Measurements from ENCODE around the gene GSTK1.

Gene GSTK1

GRCh38 chr7:143308632-143309031 lies 45.4 kb downstream of the GSTK1 start:
- H3K79me2 ChIP-seq (ENCODE audit: insufficient read depth, low read length): peaks cover 10% of the 10 kb centered on the region; the same call in 1 of the 2 replicates
- H3K4me2 ChIP-seq (ENCODE audit: low read depth, low read length, poor library complexity, severe bottlenecking): no peak overlapping the region
- H2AFZ ChIP-seq (ENCODE audit: low read length): no peak overlapping the region
- peaks cover 6% of the 10 kb centered on the region for H4K20me1 ChIP-seq (ENCODE audit: insufficient read depth, low read length, poor library complexity, severe bottlenecking)
- H3K36me3 ChIP-seq (ENCODE audit: insufficient read depth, low read length): peaks cover 42% of the 10 kb centered on the region
- H3K27me3 ChIP-seq (ENCODE audit: insufficient read depth, low read length, poor library complexity, severe bottlenecking): no peaks in the 10 kb centered on the region
- H3K9ac ChIP-seq (ENCODE audit: low read depth, low read length, poor library complexity, severe bottlenecking): no peak overlapping the region
- no peak overlapping the region for H3K4me3 ChIP-seq (ENCODE audit: low read length, poor library complexity, severe bottlenecking)
- TF ChIP-seq CTCF (conservative IDR thresholded peaks at IDR 0.05; ENCODE audit: low read length) (no peak), EZH2phosphoT487 (IDR thresholded peaks at IDR 0.05; ENCODE audit: borderline replicate concordance) (no peak)
- H3K9me2 ChIP-seq (replicated peaks; ENCODE audit: low read depth, low read length): no peaks in the 10 kb centered on the region
- H3K4me1 ChIP-seq (ENCODE audit: insufficient read depth, low read length, poor library complexity, severe bottlenecking): peaks cover 4% of the 10 kb centered on the region
- no peaks in the 10 kb centered on the region for H3K9me3 ChIP-seq (ENCODE audit: insufficient read depth, low read depth, low read length)
- H3F3A ChIP-seq (ENCODE audit: low read depth): no peaks in the 10 kb centered on the region

GRCh38 chr7:143314127-143314526 lies 50.9 kb downstream of the GSTK1 start:
- no peaks in the 10 kb centered on the region for H3K79me2 ChIP-seq (ENCODE audit: insufficient read depth, low read length)
- no peak overlapping the region for H3K4me2 ChIP-seq (ENCODE audit: low read depth, low read length, poor library complexity, severe bottlenecking)
- no peaks in the 10 kb centered on the region for H3K36me3 ChIP-seq (ENCODE audit: insufficient read depth, low read length)
- no peaks in the 10 kb centered on the region for H3K9me3 ChIP-seq (ENCODE audit: insufficient read depth, low read depth, low read length)
- H4K20me1 ChIP-seq (ENCODE audit: insufficient read depth, low read length, poor library complexity, severe bottlenecking): no peaks in the 10 kb centered on the region
- H3K4me1 ChIP-seq (ENCODE audit: insufficient read depth, low read length, poor library complexity, severe bottlenecking): peaks cover 4% of the 10 kb centered on the region
- H3K4me3 ChIP-seq (ENCODE audit: low read length, poor library complexity, severe bottlenecking): no peak overlapping the region
- no peak overlapping the region for H2AFZ ChIP-seq (ENCODE audit: low read length)
- no peaks in the 10 kb centered on the region for H3K27me3 ChIP-seq (ENCODE audit: insufficient read depth, low read length, poor library complexity, severe bottlenecking)
- H3K9me2 ChIP-seq (replicated peaks; ENCODE audit: low read depth, low read length): no peaks in the 10 kb centered on the region
- no peak for TF ChIP-seq EZH2phosphoT487 (IDR thresholded peaks at IDR 0.05; ENCODE audit: borderline replicate concordance)
- TF ChIP-seq CTCF (conservative IDR thresholded peaks at IDR 0.05; ENCODE audit: low read length): no peak
- no peak overlapping the region for H3K9ac ChIP-seq (ENCODE audit: low read depth, low read length, poor library complexity, severe bottlenecking)
- no peaks in the 10 kb centered on the region for H3F3A ChIP-seq (ENCODE audit: low read depth)

- TF ChIP-seq CTCF (conservative IDR thresholded peaks at IDR 0.05; ENCODE audit: low read length) (no peak), EZH2phosphoT487 (IDR thresholded peaks at IDR 0.05; ENCODE audit: borderline replicate concordance) (no peak)
- H3K4me2 ChIP-seq (ENCODE audit: low read depth, low read length, poor library complexity, severe bottlenecking): no peak within 1 kb of the TSS
- no peaks in the 10 kb centered on the region for H3F3A ChIP-seq (ENCODE audit: low read depth)
- no peaks in the 10 kb centered on the region for H4K20me1 ChIP-seq (ENCODE audit: insufficient read depth, low read length, poor library complexity, severe bottlenecking)
- no peaks in the 10 kb centered on the region for H3K36me3 ChIP-seq (ENCODE audit: insufficient read depth, low read length)
- H3K4me1 ChIP-seq (ENCODE audit: insufficient read depth, low read length, poor library complexity, severe bottlenecking): no peaks in the 10 kb centered on the region
- H3K9me3 ChIP-seq (ENCODE audit: insufficient read depth, low read depth, low read length): no peaks in the 10 kb centered on the region
- H2AFZ ChIP-seq (ENCODE audit: low read length): no peak within 1 kb of the TSS
- H3K79me2 ChIP-seq (ENCODE audit: insufficient read depth, low read length): no peaks in the 10 kb centered on the region
- H3K9me2 ChIP-seq (replicated peaks; ENCODE audit: low read depth, low read length): no peaks in the 10 kb centered on the region
- no peak within 1 kb of the TSS for H3K9ac ChIP-seq (ENCODE audit: low read depth, low read length, poor library complexity, severe bottlenecking)
- no peak within 1 kb of the TSS for H3K4me3 ChIP-seq (ENCODE audit: low read length, poor library complexity, severe bottlenecking)
- no peaks in the 10 kb centered on the region for H3K27me3 ChIP-seq (ENCODE audit: insufficient read depth, low read length, poor library complexity, severe bottlenecking)
Observed at GRCh38 chr7:143315776-143316175, 52.5 kb downstream of the GSTK1 start, which contains the start of gene CLCN1. Gene CLCN1 (plus strand): TSS chr7:143316111. CDS start chr7:143316213, 102 bp downstream.
